Hematopoietic multipotent progenitor cell treated with erythropoietin and hydrocortisone succinate and interleukin-3 and kit ligand, for 6 days (in vitro differentiated cells): ENCODE measurements around the gene SLC39A2.
A peak's percentile ranks its signal among the peaks of the same experiment; 100 is the strongest.
"Not testable (repeated sequence)": the region's sequence is repeated elsewhere in the genome, so short reads cannot be mapped to it uniquely, and the experiment has no call there.

Experiments used
- DNase-seq: peaks from one replicate; pipeline ENCODE4 v3.0.0-alpha.2; 2015

The SLC39A2 gene

DNA sequence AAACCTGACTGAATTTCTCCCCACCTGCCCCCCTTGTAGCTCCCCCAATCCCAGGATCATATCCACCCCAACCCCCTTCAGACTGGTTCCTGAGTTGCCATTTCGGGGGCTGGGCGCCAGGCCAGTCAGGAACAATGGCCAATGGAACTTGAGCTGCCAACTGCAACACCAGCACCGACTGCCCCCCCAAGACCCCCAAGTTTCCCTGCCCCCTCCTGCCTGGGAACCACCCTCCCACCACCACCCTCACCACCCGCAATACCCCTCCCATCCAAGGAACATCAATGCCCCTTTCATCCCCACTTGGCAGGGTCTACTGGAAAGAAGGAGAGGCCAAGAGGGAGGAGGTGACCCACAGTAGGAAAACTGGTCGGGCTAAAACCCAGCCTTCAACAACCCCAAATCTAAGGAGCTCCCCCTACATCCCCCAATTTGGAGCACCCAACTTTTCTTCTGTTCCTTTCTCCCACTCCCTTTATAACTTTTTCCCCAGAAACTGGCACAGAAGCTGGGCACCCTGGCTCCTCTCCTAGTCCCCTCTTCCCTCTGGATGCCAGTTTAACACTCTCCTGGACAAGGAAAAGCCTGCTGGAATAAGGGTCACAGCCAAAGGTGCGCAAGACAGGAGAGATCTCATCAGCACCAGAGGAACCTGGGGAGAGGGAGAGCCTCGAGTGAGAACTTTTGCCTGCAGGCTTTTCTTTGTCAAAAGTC, 27.3 kb downstream of the SLC39A2 start:
- DNase-seq, result no peak

DNA sequence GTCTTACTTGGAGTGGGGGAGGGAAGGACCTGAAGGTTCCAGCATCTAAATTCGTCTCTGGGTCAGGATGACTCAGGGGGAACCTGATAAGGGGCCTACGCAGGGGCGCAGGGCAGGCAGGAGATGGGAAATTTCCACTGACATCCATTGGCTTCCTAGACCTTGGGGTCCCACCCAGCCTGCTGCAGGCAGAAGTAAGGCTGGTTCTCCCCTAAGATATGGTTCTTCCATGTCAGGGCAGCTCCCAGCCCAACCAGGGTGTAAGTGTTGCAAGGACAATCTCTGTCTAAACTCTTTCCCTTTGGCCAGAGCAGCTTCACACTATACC, 27.9 kb downstream of the SLC39A2 start:
- DNase-seq, result no peak

DNA sequence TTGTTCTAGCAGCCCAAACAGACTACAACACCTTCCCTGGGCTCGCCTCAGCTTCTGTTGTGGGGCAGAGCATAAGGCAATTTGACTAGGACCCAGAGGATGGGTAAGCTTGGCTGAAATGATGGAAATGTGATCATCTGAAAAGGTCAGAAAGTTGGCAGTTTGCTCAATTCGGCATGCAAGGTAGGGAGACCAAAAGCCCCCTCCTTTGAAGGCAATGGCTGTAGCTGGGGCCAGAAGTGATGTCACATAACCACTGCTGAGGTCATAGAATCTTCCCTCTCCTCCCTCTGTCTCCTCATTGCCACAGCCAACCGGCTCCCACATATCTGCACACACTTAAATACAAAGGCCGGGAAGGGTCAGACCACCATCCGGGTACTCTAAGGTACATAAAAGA, 30.8 kb downstream of the SLC39A2 start, which contains the start of gene TPPP2:
Gene TPPP2, plus strand, starts transcription at position 301 of the 400 bp plus-strand sequence. CDS start 365 bp downstream, outside the sequence.
- DNase-seq, result no peak

DNA sequence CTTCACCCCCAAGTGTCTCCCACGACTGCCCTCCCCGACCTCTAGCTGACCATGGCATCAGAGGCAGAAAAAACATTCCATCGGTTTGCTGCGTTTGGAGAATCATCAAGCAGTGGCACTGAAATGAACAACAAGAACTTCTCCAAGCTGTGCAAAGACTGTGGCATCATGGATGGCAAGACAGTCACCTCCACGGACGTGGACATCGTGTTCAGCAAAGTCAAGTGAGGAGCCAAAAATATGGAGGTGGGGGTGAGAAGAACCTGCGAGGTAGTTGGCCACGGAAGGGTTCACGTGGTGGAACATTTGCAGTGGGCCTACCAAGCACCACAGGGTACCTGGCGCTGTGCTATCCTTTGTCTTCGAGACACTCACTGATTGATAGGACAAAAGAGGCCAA, 31.4 kb downstream of the SLC39A2 start:
- no peak for DNase-seq

DNA sequence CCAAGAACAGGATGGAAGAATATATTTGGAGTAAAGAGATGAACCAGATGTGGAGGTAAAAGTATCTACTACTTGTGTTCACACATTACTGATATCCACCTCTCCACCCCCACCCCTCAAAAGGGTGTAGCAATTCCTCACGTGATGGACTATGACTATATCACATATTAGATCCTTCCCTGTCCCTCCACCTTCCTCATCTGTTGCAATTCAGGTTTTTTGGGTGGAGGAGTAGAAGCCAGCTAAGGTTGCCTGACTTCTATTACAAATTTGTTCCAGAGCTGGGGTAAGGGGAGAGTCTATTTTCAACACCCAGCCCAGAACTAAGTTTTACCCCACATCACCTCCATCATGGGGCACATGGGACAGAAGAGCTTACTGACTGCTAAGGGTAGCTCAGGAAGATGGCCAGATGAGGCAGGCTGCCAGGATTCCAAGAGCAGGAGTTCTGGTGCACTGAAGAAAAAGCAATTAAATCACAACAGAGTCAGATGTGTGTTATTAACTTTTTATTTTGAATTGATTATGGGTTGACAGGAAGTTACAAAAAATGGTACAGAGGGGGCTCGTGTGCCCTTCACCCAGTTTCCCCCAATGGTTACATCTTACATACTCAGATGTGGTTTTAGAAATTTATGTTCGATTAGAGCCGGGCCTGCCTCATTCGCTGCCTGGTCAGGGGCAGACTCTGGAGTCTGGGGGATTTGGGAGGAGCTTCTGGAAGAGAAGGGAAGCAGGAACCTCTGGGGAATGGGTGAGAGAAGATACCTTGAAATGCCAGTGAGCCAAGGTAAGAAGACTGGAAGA, 33.4 kb downstream of the SLC39A2 start:
- no peak for DNase-seq

DNA sequence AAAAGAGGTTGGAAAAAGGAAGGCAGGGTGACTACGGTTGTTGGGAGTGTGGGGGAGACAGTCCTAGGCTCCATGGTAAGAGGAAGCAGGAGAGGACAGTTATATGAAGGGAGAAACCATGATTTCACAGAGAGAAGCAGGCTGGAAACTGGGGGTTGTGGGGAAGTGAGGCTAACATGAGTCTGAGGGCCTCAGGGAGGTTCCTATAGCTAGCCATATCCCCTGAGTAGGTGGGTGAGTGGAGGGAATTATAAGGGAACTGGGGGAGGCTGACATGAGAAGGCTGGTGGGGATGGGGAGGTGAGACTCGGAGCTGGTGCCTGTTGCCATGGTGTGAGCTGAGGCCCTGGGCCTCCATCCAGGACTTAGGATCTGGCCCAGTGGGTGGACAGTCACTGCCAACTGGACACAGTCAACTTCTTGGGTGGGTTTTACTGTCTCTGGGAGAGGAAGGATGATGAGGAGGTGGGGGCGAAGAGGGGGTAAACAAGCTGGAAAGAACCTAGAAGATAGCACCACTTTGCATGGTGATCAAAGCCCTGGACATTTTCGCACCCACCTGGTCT, 34.1 kb downstream of the SLC39A2 start:
- no peak for DNase-seq

DNA sequence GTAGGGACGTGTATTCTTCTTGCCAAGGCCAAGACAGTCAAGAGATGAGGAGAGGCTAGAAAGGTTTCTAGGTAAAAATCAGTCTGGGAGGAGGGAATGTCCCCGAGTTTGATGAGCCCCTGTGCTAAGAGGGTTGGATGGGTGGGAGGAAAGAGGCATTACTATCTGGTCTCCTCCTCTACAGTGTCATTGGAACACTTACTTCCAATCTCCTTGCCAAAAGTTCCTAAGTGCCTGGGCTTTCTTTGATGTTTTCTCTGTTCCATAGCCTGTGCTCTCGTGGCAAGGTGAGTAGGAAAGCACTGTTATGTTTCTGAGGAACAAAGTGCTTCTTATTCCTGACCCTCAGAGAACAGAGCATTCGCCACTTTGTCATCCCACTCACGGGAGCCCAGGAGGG, 35.6 kb downstream of the SLC39A2 start, which contains the start of gene RNASE13:
Gene RNASE13, minus strand, starts transcription at position 101 of the 400 bp plus-strand sequence. CDS start 519 bp downstream, outside the sequence.
- no peak for DNase-seq

DNA sequence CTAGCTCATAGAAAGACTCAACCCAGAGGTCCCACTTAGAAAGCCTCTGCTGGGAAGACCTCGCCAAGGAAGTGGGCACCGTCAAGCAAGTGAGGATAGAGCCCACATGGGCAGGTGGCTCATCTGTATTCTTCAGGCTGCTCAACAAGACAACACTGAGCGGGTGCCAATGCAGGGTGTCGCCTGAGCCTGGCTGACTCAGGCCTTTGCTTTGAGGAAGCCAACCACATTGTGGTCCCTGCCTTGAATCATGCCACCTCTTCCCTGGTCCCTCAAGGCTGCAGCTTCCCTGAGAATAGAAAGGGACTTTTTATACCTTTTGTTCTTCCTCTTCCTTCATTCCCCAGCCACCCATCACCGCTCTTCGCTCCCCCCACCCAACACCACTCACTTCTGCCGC, 37.7 kb downstream of the SLC39A2 start:
- DNase-seq, result no peak

DNA sequence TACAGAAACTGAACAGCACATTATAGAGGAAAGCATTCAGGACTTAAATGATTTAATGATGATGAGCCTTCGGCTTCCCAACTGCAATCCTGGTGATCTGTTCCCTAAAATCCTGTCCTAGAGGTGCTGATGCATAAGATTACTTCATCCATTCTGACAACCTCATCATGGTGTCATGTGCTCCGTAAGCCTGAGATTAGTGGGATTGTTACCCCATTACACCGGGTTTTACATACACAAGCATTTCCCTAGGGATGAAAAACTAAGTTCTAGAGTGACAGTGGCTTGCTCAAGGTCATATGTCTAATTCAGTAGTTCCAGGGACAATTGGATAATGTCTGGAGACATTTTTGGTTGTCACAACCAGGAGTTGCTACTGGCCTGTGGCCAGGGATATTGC, 38.1 kb downstream of the SLC39A2 start:
- no peak for DNase-seq

DNA sequence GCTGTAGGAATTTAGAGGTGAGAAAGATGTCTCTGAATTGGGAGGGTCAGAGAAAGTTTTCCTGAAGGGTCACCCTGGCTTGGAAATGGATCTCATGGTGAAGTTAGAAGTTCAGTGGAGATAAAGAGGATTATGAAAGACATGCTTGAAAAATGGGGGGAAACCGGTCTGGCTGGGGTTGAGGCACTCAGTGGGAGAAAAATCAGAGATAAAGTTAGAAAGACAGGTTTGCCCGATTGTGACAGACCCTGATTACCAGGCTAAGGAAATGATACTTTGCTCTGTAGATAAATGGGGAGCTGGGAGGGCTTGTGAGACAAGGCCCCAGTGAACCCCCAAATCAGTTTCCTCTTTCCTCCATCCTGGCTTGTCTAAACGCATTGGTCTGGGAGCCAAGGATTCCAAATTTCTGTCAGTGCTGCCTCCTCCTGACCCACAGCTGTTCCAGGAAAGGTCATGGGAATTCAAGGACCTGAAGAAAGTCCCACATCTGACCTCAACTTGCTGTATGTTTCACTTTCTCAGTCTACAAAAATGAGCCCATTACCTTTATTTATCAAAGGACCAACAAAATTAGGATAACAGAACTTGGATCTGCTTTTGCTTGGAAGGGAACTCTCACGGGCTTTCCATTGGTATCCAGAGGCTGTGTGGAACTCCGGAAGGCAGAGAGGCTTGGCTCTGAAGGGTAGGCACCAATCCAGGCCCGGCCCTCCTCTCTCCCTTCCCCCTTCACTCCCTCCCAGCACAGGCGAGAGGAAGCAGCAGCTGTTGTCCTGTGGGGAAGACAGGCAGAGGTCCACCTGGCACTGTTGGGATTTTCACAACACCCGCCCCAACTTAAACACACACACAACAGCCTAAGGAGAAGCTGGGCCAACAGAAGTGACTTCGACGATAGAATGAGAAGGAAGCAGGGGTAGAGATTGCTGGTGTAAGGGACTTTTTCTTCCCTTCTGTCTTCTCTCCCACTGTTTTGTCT, 39.6 kb downstream of the SLC39A2 start:
- DNase-seq, result no peak

DNA sequence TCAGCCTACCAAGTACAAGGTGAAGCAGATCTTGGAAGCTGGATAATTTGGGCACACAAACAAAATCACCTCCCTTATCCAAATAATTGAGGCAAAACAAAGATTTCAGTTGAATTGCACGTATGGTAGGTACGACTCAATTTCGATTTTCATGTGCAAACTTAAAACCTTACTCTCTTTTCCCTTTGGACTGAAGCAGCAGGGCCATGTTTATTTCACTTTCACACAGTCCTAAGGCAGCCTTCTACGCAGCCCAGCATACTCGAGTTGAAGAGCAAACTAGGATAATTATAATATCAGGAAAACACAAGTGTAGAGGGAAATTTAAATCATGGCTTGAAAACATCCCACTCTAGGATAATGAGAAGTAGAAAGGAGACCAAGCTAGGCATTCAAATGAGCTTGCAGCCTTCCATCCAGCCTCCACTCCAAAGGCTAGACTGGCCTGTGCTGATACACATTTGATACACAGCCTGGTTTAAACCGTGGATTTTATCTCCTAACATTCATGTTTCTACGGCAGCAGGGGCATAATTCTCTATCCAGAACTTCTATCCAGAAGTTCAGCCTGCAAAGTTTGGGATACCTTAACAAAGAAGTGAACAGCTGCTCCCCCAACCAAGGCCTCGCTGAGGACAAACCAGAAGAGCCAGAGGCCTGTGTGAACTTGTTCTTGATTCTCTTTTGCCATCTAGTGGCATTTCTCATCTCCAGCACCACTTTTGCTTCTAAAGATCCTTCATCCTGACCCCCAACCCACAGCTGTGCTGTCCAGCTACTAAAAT, 40.7 kb downstream of the SLC39A2 start:
- peak; percentile 81 for DNase-seq

DNA sequence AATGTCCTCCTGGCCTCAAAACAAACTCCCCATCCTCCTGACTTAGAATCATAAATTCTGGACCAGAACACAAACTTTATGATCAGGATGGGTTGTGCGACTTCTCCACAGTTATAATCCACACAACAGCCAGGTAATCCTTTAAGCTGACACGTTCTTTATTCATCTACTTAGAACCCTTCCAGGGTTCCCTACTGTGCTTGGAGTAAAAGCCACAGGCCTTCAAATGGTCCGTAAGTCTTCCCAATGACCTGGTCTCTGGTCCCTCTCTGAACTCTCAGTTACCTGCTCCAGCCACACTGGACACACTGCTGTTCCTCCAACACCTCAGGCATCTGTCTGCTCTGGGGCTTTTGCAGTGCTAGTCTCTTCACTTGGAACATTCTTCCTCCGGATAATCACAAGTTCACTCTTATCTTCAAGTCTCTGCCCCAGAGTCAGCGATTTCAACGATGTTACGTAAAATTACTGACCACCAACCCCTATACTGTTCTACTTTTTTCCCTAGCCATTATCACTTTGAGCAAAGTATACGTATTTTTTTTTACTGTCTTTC, 41.4 kb downstream of the SLC39A2 start:
- peak; percentile 23 for DNase-seq

DNA sequence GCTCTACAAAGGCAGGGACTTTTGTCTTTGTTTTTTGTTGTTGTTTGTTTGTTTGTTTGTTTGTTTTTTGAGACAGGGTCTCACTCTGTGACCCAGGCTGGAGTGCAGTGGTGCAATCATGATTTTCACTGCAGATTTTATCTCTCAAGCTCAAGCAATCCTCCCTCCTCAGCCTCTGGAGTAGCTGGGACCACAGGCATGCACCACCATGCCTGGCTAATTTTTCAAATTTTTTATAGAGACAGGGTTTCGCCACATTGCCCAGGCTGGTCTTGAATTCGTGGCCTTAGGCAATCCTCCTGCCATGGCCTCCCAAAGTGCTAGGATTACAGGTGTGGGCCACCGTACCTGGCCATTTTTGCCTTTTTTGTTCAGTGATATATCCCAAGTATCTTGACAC, 41.8 kb downstream of the SLC39A2 start:
- not testable (repeated sequence) for DNase-seq

DNA sequence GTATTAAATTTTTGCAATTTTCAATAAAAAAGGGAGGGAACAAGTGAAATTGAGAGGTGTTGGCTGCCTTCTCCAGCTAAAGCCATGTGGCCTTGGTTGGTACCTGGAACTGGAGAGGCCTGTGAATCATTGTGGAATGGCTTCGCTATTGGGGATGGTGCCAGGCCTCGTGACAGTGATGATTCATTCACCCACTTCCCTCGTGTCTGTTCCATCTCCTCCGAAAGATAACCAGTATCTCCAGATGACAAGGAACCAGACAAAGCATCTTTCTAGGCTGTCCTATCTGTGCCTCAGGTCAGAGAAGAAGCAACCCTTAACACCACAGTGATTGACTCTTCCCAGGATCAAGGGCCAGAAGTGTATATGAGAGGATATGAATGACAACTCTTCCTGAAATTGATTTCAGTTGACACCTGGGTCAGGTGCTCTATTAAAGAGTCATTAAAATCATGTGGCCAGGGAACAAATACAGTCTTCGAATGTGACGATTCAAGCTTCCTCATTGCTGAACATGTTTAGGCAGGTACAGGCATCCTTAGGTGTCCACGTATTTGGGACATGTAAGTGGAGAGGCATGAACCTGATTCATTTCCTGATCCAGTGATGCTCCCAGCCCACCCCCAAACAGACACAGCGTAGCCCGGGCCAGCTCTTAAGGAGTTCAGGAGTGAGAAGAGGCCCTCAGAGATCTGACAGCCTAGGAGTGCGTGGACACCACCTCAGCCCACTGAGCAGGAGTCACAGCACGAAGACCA, 42.8 kb downstream of the SLC39A2 start, which contains the start of gene RNASE7:
Gene RNASE7, plus strand, starts transcription at position 687 of the 758 bp plus-strand sequence. CDS start 631 bp downstream, outside the sequence.
- DNase-seq, result peak; percentile 42

DNA sequence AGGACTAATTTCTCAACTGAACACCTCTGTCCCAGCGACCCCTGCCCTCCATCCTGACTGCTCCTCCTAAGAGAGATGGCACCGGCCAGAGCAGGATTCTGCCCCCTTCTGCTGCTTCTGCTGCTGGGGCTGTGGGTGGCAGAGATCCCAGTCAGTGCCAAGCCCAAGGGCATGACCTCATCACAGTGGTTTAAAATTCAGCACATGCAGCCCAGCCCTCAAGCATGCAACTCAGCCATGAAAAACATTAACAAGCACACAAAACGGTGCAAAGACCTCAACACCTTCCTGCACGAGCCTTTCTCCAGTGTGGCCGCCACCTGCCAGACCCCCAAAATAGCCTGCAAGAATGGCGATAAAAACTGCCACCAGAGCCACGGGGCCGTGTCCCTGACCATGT, 43.8 kb downstream of the SLC39A2 start:
- no peak for DNase-seq

DNA sequence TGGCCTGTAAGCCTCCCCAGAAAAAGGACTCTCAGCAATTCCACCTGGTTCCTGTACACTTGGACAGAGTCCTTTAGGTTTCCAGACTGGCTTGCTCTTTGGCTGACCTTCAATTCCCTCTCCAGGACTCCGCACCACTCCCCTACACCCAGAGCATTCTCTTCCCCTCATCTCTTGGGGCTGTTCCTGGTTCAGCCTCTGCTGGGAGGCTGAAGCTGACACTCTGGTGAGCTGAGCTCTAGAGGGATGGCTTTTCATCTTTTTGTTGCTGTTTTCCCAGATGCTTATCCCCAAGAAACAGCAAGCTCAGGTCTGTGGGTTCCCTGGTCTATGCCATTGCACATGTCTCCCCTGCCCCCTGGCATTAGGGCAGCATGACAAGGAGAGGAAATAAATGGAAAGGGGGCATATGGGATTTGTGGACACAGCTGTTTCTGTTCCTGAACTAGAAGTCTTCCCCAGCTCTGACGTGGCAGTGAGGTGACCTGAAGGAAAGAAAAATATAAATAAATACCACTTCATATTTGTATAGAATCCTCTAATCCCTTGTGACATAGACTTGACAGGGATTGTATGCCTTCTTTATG, 44.4 kb downstream of the SLC39A2 start:
- DNase-seq, result no peak

DNA sequence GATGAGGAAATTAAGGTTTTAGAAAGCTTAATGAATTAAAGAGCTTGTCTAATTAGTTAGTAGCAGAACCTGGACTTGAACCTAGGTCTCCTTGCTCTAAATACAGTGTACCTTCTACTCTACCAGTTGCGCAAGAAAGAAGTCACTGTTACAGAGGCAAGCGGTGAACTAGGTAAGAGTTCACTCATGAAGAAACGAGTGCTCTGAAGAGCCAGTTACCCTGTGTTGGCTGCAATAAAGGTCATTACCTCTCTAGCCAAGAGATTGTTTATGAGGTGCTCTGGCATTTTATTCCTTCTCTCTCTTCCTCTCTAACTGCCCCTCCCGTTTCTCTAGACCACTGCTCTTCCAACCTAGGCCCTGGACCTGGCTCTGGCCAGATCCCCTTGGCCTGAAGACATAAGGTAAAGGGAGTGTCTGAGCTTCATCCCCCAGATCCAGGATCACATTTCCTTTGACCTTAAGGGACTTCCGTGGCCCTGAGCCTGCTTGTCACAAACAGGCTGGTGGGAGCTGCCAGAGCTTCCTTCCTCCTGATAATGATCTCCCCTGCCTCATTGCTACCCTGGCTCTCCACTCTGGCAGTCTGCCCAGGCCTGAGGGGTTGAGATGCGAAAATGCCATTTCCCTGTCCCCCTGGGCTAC, 45.0 kb downstream of the SLC39A2 start:
- DNase-seq, result peak; percentile 86

DNA sequence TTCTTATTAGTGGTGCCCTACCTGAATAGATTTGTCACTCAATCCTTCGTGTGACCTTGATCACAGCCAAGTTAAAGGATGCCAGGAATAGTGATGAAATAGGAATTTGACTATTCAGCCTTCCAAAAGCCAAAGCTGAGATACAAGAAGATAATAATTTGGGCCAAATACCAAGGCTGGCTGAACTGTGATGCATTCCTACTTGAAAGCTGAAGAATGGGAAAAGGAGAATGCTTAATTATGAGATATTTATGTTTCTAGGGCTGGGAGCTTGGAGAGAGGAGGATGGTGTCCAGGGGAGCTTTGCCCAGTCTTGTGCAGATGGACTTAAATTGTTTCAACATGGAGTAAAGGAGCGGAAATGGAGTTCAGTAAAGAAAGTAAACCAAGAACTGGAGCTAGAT, 48.3 kb downstream of the SLC39A2 start:
- no peak for DNase-seq

DNA sequence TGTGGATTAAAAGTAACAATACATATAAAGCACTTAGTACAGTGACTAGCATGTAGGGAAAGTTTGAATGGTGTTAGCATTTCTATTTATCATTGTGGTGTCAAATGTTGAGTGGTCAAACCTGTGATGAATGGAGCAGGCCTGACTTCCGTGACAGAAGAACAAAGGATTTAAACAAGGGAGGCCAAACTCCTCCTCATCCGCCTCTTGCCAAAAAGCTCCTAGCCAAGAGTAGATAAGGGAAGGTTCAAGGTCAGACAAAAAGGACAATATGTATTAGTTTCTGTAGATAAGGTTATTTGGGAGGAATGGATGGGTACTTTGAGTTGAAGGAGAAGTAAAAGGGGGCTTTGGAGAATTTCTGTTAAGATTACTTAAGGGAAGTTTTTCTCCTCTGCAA, 49.5 kb downstream of the SLC39A2 start:
- DNase-seq, result no peak

DNA sequence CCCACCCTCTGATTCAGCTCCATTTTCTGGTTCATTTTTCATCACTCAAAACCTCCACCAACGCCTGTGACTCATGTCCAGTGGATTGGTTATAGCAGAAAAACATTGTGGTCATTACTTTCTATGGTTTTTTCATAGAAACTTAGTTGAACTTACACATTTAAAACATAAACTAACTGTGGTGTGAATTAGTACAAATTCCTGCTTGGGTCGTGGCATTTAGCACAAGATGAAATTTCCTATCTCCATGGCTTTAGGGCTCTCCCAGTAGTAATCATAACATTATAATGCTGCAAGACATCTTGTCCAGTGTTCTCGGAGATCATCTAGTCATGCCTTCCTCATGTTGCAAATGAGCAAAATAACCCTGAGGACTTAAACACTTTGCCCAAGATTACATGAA, 50.2 kb downstream of the SLC39A2 start:
- no peak for DNase-seq
